HG03442 (cell line): ENCODE data around the gene WNT11.
A peak's percentile ranks its signal among the peaks of the same experiment; 100 is the strongest.

Experiments
- ATAC-seq: cut with Tn5 transposase; IDR thresholded peaks from one replicate; pipeline ENCODE4 v1.9.1; 2021; ENCODE audit warnings: mild to moderate bottlenecking, moderate library complexity; ENCODE audit not compliant: unreplicated experiment

WNT11 gene

GRCh38 chr11:76177250-76177686 lies 29.0 kb downstream of the WNT11 start:
- ATAC-seq: no peak

- ATAC-seq: no peak
Measured at GRCh38 chr11:76176463-76176862, 29.8 kb downstream of the WNT11 start.

- ATAC-seq: no peak
Measured at GRCh38 chr11:76175783-76176182, 30.5 kb downstream of the WNT11 start.

GRCh38 chr11:76174330-76174729 lies 32.0 kb downstream of the WNT11 start:
- no peak for ATAC-seq

GRCh38 chr11:76173663-76174062 lies 32.6 kb downstream of the WNT11 start:
- ATAC-seq: no peak

- ATAC-seq: no peak
Measured at GRCh38 chr11:76172583-76172982, 33.7 kb downstream of the WNT11 start.

GRCh38 chr11:76170468-76170867 lies 35.8 kb downstream of the WNT11 start:
- no peak for ATAC-seq

GRCh38 chr11:76169473-76169896 lies 36.8 kb downstream of the WNT11 start:
- ATAC-seq: peak; percentile 51

- no peak for ATAC-seq
Measured at GRCh38 chr11:76167590-76167989, 38.7 kb downstream of the WNT11 start.

GRCh38 chr11:76166314-76166713 lies 40.0 kb downstream of the WNT11 start:
- ATAC-seq: peak; percentile 62

- no peak for ATAC-seq
Measured at GRCh38 chr11:76164861-76165751, 41.2 kb downstream of the WNT11 start.

- no peak for ATAC-seq
Measured at GRCh38 chr11:76164081-76164480, 42.2 kb downstream of the WNT11 start.

GRCh38 chr11:76163289-76163880 lies 42.9 kb downstream of the WNT11 start:
- ATAC-seq: no peak

GRCh38 chr11:76162336-76163288 lies 43.7 kb downstream of the WNT11 start:
- ATAC-seq: no peak

GRCh38 chr11:76161261-76161961 lies 44.9 kb downstream of the WNT11 start:
- ATAC-seq: no peak

GRCh38 chr11:76160856-76161255 lies 45.4 kb downstream of the WNT11 start:
- ATAC-seq: no peak

GRCh38 chr11:76159983-76160661 lies 46.2 kb downstream of the WNT11 start:
- ATAC-seq: no peak

GRCh38 chr11:76159303-76159937 lies 46.9 kb downstream of the WNT11 start:
- no peak for ATAC-seq
